BLaER1 (cell line): ENCODE data around the gene RIPPLY3.
"Not testable (repeated sequence)": the region's sequence is repeated elsewhere in the genome, so short reads cannot be mapped to it uniquely, and the experiment has no call there.

Experiments used
- H3K27ac ChIP-seq: shearing (Covaris generic); formaldehyde crosslinking; 2 replicates; pipeline ENCODE4 v1.8.1; 2022
- H3K27me3 ChIP-seq: shearing (Covaris generic); formaldehyde crosslinking; 2 replicates; pipeline ENCODE4 v1.8.1; 2022
- H3K36me3 ChIP-seq: shearing (Covaris generic); formaldehyde crosslinking; 2 replicates; pipeline ENCODE4 v1.8.1; 2022
- H3K4me1 ChIP-seq: shearing (Covaris generic); formaldehyde crosslinking; 2 replicates; pipeline ENCODE4 v1.8.1; 2022
- H3K4me2 ChIP-seq: shearing (Covaris generic); formaldehyde crosslinking; 2 replicates; pipeline ENCODE4 v1.8.1; 2022
- H3K4me3 ChIP-seq: shearing (Covaris generic); formaldehyde crosslinking; 2 replicates; pipeline ENCODE4 v1.8.1; 2022
- H3K9ac ChIP-seq: shearing (Covaris generic); formaldehyde crosslinking; 2 replicates; pipeline ENCODE4 v1.8.1; 2022
- H3K9me3 ChIP-seq: shearing (Covaris generic); formaldehyde crosslinking; 2 replicates; pipeline ENCODE4 v1.8.1; 2022
- H4K20me1 ChIP-seq: shearing (Covaris generic); formaldehyde crosslinking; 2 replicates; pipeline ENCODE4 v1.8.1; 2022
- Cebpa-rat ChIP-seq: shearing (Covaris generic); IDR thresholded peaks from 2 replicates; pipeline ENCODE4 v1.8.1; 2022

RIPPLY3 gene

GRCh38 chr21:37040212-37040611 lies 33.7 kb downstream of the RIPPLY3 start:
- Histone ChIP-seq H3K4me3 (no peak overlapping the region), H4K20me1 (no peaks in the 10 kb centered on the region), H3K36me3 (no peaks in the 10 kb centered on the region), H3K9ac (no peak overlapping the region), H3K27me3 (no peaks in the 10 kb centered on the region), H3K9me3 (no peaks in the 10 kb centered on the region), H3K27ac (no peak overlapping the region), H3K4me1 (peaks cover 40% of the 10 kb centered on the region), H3K4me2 (no peak overlapping the region)
- TF ChIP-seq Cebpa-rat, result no peak

- TF ChIP-seq Cebpa-rat, result no peak
- no peaks in the 10 kb centered on the region for H3K36me3 ChIP-seq
- no peak overlapping the region for H3K4me3 ChIP-seq
- H3K4me1 ChIP-seq, result peaks cover 56% of the 10 kb centered on the region
- H3K9me3 ChIP-seq, result no peaks in the 10 kb centered on the region
- H3K9ac ChIP-seq, result no peak overlapping the region; the same call in 1 of the 2 replicates
- H3K4me2 ChIP-seq, result peak overlapping the region; percentile 0; the same call in 1 of the 2 replicates
- H3K27me3 ChIP-seq, result no peaks in the 10 kb centered on the region
- H4K20me1 ChIP-seq, result no peaks in the 10 kb centered on the region
- no peak overlapping the region for H3K27ac ChIP-seq
Observed at GRCh38 chr21:37041706-37042271, 35.3 kb downstream of the RIPPLY3 start.

DNA sequence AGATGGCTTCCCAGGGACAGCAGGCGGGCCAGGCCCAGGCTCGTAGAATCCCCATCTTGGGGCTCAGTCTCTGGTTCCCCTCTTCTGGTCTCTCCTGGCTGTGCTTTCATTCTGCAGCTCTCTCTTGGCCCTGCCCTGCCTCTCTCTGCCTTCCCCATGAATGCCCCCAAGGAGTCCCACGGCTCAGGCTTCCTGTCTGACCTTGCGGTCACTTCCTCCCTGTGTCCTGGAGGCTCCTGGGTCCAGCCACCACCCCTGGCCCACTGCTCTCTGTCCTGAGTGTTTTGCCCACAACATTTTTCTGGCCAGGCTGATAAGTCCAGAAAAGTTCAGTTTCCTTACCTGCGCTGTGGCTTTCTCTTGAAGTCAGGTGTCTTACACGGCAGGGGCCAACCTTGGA lies 37.3 kb downstream of the RIPPLY3 start:
- no peak for TF ChIP-seq Cebpa-rat
- Histone ChIP-seq H3K4me2 (peak overlapping the region; percentile 72), H4K20me1 (no peaks in the 10 kb centered on the region), H3K36me3 (no peaks in the 10 kb centered on the region), H3K9me3 (no peaks in the 10 kb centered on the region), H3K9ac (no peak overlapping the region), H3K4me1 (peaks cover 66% of the 10 kb centered on the region), H3K27me3 (no peaks in the 10 kb centered on the region), H3K4me3 (no peak overlapping the region), H3K27ac (peak overlapping the region; percentile 83)

GRCh38 chr21:37044643-37045042 lies 38.1 kb downstream of the RIPPLY3 start:
- TF ChIP-seq Cebpa-rat, result no peak
- Histone ChIP-seq H3K9ac (peak overlapping the region; percentile 41; the same call in 1 of the 2 replicates), H3K27me3 (no peaks in the 10 kb centered on the region)

DNA sequence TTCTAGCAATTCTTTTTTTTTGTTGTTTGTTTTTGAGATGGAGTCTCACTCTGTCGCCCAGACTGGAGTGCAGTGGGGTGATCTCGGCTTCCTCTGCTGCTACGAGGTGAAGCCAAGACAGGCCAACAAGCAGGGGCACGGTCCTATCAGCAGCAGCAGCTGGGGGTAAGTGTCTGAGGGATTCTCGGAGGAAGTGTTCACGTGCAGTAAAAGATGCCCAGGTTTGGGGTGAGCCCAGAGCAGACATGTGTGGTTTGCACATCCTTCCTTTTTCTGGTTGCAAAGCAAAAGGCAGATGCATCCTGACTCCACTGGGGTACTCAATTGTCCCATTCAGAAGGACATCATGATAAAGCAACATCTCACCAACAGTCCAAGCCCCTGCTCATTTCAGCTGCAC lies 38.6 kb downstream of the RIPPLY3 start:
- H3K36me3 ChIP-seq, result no peaks in the 10 kb centered on the region
- H4K20me1 ChIP-seq, result no peaks in the 10 kb centered on the region
- H3K27ac ChIP-seq, result peak overlapping the region; percentile 83
- H3K4me1 ChIP-seq, result peaks cover 66% of the 10 kb centered on the region
- no peaks in the 10 kb centered on the region for H3K27me3 ChIP-seq
- TF ChIP-seq Cebpa-rat, result no peak
- H3K4me2 ChIP-seq, result peak overlapping the region; percentile 72
- no peaks in the 10 kb centered on the region for H3K9me3 ChIP-seq
- no peak overlapping the region for H3K4me3 ChIP-seq
- peak overlapping the region; percentile 43; the same call in 1 of the 2 replicates for H3K9ac ChIP-seq

More at GRCh38 chr21:37044643-37045042, 38.1 kb downstream of the RIPPLY3 start:
- no peaks in the 10 kb centered on the region for H3K36me3 ChIP-seq
- no peaks in the 10 kb centered on the region for H4K20me1 ChIP-seq
- no peak overlapping the region for H3K4me3 ChIP-seq
- no peaks in the 10 kb centered on the region for H3K9me3 ChIP-seq
- peak overlapping the region; percentile 83 for H3K27ac ChIP-seq
- peaks cover 66% of the 10 kb centered on the region for H3K4me1 ChIP-seq
- H3K4me2 ChIP-seq, result peak overlapping the region; percentile 72

- Histone ChIP-seq H4K20me1 (no peaks in the 10 kb centered on the region), H3K4me1 (peaks cover 66% of the 10 kb centered on the region), H3K27ac (peak overlapping the region; percentile 77), H3K36me3 (no peaks in the 10 kb centered on the region), H3K4me2 (peak overlapping the region; percentile 72), H3K9ac (peak overlapping the region; percentile 43), H3K9me3 (no peaks in the 10 kb centered on the region), H3K4me3 (no peak overlapping the region), H3K27me3 (no peaks in the 10 kb centered on the region)
- TF ChIP-seq Cebpa-rat, result no peak
Observed at GRCh38 chr21:37045556-37045955, 39.1 kb downstream of the RIPPLY3 start.

DNA sequence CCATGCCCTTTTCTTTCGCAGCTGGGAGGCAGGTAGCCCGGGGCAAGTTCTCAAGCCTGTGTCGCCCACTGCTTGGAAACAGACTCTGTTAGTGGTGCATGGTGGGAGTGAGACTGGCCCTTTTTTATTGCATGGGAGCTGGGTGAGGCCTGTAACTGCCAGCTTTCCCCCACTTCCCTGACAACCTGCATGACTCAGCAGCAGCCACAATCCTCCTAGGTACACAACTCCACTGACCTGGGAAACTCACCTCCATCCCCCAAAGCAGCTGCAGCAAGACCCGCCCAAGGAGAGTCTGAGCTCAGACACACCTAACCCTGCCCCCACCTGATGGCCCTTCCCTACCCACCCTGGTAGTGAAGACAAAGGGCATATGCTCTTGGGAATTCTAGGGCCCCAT lies 40.6 kb downstream of the RIPPLY3 start:
- Histone ChIP-seq H3K27me3 (no peaks in the 10 kb centered on the region), H3K4me1 (peaks cover 57% of the 10 kb centered on the region), H3K36me3 (no peaks in the 10 kb centered on the region), H3K4me3 (no peak overlapping the region), H4K20me1 (no peaks in the 10 kb centered on the region), H3K9ac (no peak overlapping the region), H3K9me3 (no peaks in the 10 kb centered on the region), H3K4me2 (peak overlapping the region; percentile 72), H3K27ac (peak overlapping the region; percentile 77)
- TF ChIP-seq Cebpa-rat, result no peak

DNA sequence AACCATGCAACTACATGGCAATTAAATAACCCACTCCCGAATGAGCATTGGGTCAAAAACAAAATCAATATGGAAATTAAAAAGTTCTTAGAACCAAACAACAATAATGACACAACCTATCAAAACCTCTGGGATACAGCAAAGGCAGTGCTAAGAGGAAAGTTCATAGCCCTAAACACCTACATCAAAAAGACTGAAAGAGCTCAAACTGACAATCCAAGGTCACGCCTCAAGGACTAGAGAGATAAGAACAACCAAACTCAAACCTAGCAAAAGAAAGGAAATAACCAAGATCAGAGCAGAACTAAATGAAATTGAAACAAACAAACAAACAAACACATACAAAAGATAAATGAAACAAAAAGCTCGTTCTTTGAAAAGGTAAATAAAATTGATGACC lies 43.2 kb downstream of the RIPPLY3 start:
- H3K4me1 ChIP-seq, result peaks cover 31% of the 10 kb centered on the region
- H3K27ac ChIP-seq, H3K36me3 ChIP-seq, H3K9me3 ChIP-seq, H3K9ac ChIP-seq, H3K27me3 ChIP-seq, H3K4me3 ChIP-seq, H3K4me2 ChIP-seq, H4K20me1 ChIP-seq: not testable (repeated sequence)

DNA sequence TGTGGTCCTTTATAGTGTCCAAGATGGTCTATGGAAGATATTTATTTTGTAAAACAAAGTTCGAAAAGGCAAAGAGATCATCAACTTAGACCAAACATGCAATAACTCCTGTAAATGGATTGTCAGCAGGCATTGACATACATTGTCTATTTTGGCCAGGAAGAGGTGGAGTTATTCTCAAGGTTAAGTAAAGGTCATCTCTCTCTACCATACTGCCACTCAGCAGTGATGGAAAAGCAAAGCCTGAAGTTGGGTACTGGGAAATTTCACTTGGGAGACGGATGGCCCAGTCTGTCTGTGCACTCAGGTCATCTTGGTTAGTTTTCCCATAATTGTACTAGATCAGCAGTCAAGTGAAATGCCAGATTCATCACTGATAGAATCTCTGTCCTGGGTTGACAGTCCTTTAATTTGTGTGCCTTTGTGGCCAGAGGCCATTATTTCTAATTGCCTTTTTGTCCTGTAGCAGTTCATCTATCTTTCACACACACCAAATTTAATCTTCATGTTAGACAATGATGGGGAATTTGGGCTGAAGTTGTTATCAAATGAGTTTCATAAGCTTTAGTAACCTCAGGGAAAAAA lies 48.9 kb downstream of the RIPPLY3 start:
- Histone ChIP-seq H3K27ac (no peak overlapping the region), H3K4me2 (no peak overlapping the region), H3K9ac (no peak overlapping the region), H3K9me3 (peaks cover 17% of the 10 kb centered on the region), H3K27me3 (no peaks in the 10 kb centered on the region), H3K4me1 (peaks cover 29% of the 10 kb centered on the region), H4K20me1 (no peaks in the 10 kb centered on the region), H3K36me3 (no peaks in the 10 kb centered on the region), H3K4me3 (no peak overlapping the region)
- TF ChIP-seq Cebpa-rat, result no peak

- H3K4me2 ChIP-seq, result no peak overlapping the region; the same call in 1 of the 2 replicates
- H4K20me1 ChIP-seq, result no peaks in the 10 kb centered on the region
- peaks cover 51% of the 10 kb centered on the region for H3K4me1 ChIP-seq
- no peak for TF ChIP-seq Cebpa-rat
- H3K9me3 ChIP-seq, result peaks cover 17% of the 10 kb centered on the region
- H3K27me3 ChIP-seq, result no peaks in the 10 kb centered on the region
- H3K9ac ChIP-seq, result no peak overlapping the region
- H3K4me3 ChIP-seq, result no peak overlapping the region
- H3K27ac ChIP-seq, result no peak overlapping the region
- H3K36me3 ChIP-seq, result no peaks in the 10 kb centered on the region
Observed at GRCh38 chr21:37057614-37058013, 51.1 kb downstream of the RIPPLY3 start.
